Adrenal gland (tissue), 5 donors: ENCODE results near the gene STK24.

ENCODE experiments used
- POLR2A ChIP-seq, 2 donors: fragments of 450-650 bp; IDR thresholded peaks; one replicate each; pipeline ENCODE4 v1.6.1; 2017; ENCODE audit warnings: antibody characterized with exemption in 2 of 2, mild to moderate bottlenecking in 2 of 2, moderate library complexity in 1 of 2
- TF ChIP-seq, protein P1 (sequence below), 6 experiments: fragments of 450-650 bp in 4 of 6; fragments of 200-600 bp in 2 of 6; sonication (generic) in 1 of 6; IDR thresholded peaks; 1 replicate in 5 of 6; 2 replicates in 1 of 6; pipeline versions ENCODE4 v1.5.1 to v1.8.0; 2016 to 2021; ENCODE audit warnings: antibody characterized with exemption in 6 of 6, mild to moderate bottlenecking in 2 of 6, moderate library complexity in 1 of 6
- donor health status: DM: no; HTN: no; CAD: no.

DNA sequence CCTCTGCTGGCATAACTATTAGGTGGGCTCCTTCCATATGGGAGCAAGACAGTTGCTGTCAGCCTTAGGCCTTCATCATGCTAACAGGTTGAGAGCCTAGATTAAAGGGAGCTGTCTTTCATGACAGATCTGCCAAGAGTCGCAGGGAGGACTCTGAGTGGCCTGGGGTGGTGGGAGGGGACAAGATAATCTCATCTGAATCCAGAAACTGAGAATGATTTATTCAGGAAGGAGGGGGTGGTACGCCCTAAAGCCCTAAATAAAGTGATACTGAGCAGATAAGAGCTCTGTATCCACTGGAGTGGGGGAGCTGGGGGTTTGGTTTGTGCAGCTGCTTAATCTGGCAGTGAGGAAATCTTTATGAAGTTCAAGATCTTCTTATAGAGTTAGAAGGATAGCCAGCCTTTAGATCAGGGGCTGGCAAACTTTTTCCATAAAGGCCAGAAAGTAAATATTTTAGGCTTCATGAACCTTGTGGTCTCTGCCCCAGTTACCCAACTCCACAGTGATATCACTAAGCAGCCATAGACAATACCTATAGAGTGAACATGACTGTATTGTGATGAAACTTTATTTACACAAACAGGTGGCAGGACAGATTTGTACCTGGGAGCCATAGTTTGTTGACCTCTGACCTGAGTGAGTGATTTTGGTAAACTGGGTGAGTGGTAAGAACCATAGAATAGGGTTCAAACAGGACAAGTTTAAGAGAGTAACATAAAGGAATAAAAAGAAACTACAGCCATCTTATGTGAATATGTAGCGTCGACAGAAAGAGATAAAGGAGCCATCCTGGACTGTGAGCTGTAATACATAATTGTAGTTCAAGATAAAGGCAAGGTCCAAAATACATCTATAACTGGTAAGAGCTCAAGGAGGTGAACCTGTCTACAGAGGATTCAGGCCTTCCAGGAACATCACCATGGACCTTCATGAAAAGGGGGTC lies 9.8 kb upstream of the STK24 start:
- TF ChIP-seq, protein P1, sequence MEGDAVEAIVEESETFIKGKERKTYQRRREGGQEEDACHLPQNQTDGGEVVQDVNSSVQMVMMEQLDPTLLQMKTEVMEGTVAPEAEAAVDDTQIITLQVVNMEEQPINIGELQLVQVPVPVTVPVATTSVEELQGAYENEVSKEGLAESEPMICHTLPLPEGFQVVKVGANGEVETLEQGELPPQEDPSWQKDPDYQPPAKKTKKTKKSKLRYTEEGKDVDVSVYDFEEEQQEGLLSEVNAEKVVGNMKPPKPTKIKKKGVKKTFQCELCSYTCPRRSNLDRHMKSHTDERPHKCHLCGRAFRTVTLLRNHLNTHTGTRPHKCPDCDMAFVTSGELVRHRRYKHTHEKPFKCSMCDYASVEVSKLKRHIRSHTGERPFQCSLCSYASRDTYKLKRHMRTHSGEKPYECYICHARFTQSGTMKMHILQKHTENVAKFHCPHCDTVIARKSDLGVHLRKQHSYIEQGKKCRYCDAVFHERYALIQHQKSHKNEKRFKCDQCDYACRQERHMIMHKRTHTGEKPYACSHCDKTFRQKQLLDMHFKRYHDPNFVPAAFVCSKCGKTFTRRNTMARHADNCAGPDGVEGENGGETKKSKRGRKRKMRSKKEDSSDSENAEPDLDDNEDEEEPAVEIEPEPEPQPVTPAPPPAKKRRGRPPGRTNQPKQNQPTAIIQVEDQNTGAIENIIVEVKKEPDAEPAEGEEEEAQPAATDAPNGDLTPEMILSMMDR (IDR thresholded peaks at IDR 0.05), result no peak
- no peak for TF ChIP-seq POLR2A (IDR thresholded peaks at IDR 0.05)
